Activated CD4-positive, alpha-beta T cell treated with anti-CD3 and anti-CD28 coated beads for 4 hours (primary cell): ENCODE measurements around the gene MAP6.

Experiments used
- DNase-seq, 2 donors: peaks; one replicate each; pipeline ENCODE4 v3.0.0-alpha.2; 2020

The MAP6 gene

GRCh38 chr11:75627906-75628668 is 40.8 kb downstream of the MAP6 start:
- no peak for DNase-seq

GRCh38 chr11:75626889-75627529 is 41.8 kb downstream of the MAP6 start:
- no peak for DNase-seq

GRCh38 chr11:75625991-75626888 is 42.6 kb downstream of the MAP6 start:
- DNase-seq = no peak

GRCh38 chr11:75625021-75625420 is 43.8 kb downstream of the MAP6 start:
- DNase-seq = no peak

- no peak for DNase-seq
Observed at GRCh38 chr11:75616281-75616680, 52.6 kb downstream of the MAP6 start.

GRCh38 chr11:75615751-75616150 is 53.1 kb downstream of the MAP6 start:
- DNase-seq = no peak

- DNase-seq = no peak
Observed at GRCh38 chr11:75611823-75612222, 57.0 kb downstream of the MAP6 start.

- DNase-seq = no peak
Observed at GRCh38 chr11:75606099-75606498, 62.7 kb downstream of the MAP6 start.

- DNase-seq = no peak
Observed at GRCh38 chr11:75603791-75604736, 64.8 kb downstream of the MAP6 start.

- no peak for DNase-seq
Observed at GRCh38 chr11:75602951-75603350, 65.9 kb downstream of the MAP6 start.

- no peak for DNase-seq
Observed at GRCh38 chr11:75601494-75601893, 67.3 kb downstream of the MAP6 start.

GRCh38 chr11:75600356-75600755 is 68.5 kb downstream of the MAP6 start:
- no peak for DNase-seq

GRCh38 chr11:75598900-75599299 is 69.9 kb downstream of the MAP6 start:
- no peak for DNase-seq

- DNase-seq = no peak
Observed at GRCh38 chr11:75598264-75598663, 70.6 kb downstream of the MAP6 start.

GRCh38 chr11:75597636-75598035 is 71.2 kb downstream of the MAP6 start:
- DNase-seq = no peak

GRCh38 chr11:75596914-75597313 is 71.9 kb downstream of the MAP6 start:
- no peak for DNase-seq

GRCh38 chr11:75595429-75595828 is 73.4 kb downstream of the MAP6 start:
- DNase-seq = no peak

GRCh38 chr11:75594211-75594610 is 74.6 kb downstream of the MAP6 start:
- no peak for DNase-seq

- DNase-seq = no peak
Observed at GRCh38 chr11:75593286-75593915, 75.4 kb downstream of the MAP6 start.

GRCh38 chr11:75592715-75593114 is 76.1 kb downstream of the MAP6 start:
- no peak for DNase-seq

GRCh38 chr11:75591966-75592365 is 76.9 kb downstream of the MAP6 start:
- no peak for DNase-seq

GRCh38 chr11:75591371-75591770 is 77.5 kb downstream of the MAP6 start:
- no peak for DNase-seq
